22Rv1 (cell line): ENCODE measurements around the gene CA10.

Experiments
- CTCF ChIP-seq: fragments of 450-650 bp; IDR thresholded peaks from 2 replicates; pipeline ENCODE4 v1.5.1; 2017; ENCODE audit warnings: mild to moderate bottlenecking
- ZFX ChIP-seq: fragments of 450-650 bp; IDR thresholded peaks from 2 replicates; pipeline ENCODE4 v1.6.1; 2017; ENCODE audit warnings: antibody characterized with exemption, borderline replicate concordance

GRCh38 chr17:51618476-51618875 is 540.0 kb downstream of the CA10 start:
- TF ChIP-seq CTCF (no peak), ZFX (no peak)
